ENCODE data around the gene PRRX1. TPM values are rescaled to one million over a fixed set of nuclear protein-coding genes. Genes with fewer than 3 reads are reported as not detected.

PRRX1 gene
- total RNA-seq, 4 donors from 2014 or later, result 1.0 to 30.5 (median 2.2) TPM

DNA sequence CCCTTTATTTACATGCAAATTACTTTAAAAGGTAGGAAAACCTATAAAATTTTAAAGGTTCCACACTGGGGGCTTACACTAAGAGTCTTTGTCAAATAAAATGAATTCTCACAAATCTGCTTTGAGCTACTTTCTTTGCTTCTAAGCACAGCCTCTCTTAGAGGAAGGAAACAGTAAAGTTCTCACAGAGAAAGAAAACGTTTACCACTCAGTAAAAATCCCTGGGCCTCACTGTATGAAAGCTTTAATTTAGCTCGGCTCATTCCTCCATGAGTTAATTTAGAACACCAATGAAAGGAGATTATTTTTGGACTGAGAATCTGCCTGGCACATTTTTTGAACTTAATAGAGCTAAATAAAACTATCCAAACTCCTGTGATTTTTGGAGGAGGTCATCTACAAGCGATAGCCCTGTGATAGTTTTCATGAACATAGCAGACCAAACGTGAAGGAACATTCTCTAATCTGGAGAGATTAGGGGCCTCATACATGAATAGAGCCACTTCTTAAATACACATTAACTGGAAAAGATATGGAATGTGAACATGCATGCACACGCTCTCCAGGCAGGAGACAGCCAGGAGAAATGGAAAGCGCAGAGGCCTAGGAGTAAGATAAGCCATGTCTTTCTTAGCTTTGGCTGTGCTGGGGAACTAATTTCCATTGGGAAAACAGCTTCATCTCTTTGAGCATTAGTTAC, 32.8 kb downstream of the PRRX1 start:
- DNase-seq, result no peak
- no peak overlapping the region for H3K27ac ChIP-seq

GRCh38 chr1:170697316-170697715, 33.4 kb downstream of the PRRX1 start:
- H3K36me3 ChIP-seq, result no peaks in the 10 kb centered on the region
- no peak overlapping the region for H3K27ac ChIP-seq
- TF ChIP-seq CTCF (IDR thresholded peaks at IDR 0.05) (no peak), POLR2A (IDR thresholded peaks at IDR 0.05) (no peak)
- no peak overlapping the region for H3K4me3 ChIP-seq
- H3K4me1 ChIP-seq, result no peaks in the 10 kb centered on the region
- no peaks in the 10 kb centered on the region for H3K27me3 ChIP-seq
- DNase-seq, result no peak
- H3K9me3 ChIP-seq, result no peaks in the 10 kb centered on the region

More for the DNA sequence above, 32.8 kb downstream of the PRRX1 start:
- no peaks in the 10 kb centered on the region for H3K36me3 ChIP-seq
- H3K9me3 ChIP-seq, result no peaks in the 10 kb centered on the region
- no peaks in the 10 kb centered on the region for H3K4me1 ChIP-seq
- H3K4me3 ChIP-seq, result no peak overlapping the region
- no peaks in the 10 kb centered on the region for H3K27me3 ChIP-seq
- TF ChIP-seq POLR2A (IDR thresholded peaks at IDR 0.05), result no peak
- no peak for TF ChIP-seq CTCF (IDR thresholded peaks at IDR 0.05)

DNA sequence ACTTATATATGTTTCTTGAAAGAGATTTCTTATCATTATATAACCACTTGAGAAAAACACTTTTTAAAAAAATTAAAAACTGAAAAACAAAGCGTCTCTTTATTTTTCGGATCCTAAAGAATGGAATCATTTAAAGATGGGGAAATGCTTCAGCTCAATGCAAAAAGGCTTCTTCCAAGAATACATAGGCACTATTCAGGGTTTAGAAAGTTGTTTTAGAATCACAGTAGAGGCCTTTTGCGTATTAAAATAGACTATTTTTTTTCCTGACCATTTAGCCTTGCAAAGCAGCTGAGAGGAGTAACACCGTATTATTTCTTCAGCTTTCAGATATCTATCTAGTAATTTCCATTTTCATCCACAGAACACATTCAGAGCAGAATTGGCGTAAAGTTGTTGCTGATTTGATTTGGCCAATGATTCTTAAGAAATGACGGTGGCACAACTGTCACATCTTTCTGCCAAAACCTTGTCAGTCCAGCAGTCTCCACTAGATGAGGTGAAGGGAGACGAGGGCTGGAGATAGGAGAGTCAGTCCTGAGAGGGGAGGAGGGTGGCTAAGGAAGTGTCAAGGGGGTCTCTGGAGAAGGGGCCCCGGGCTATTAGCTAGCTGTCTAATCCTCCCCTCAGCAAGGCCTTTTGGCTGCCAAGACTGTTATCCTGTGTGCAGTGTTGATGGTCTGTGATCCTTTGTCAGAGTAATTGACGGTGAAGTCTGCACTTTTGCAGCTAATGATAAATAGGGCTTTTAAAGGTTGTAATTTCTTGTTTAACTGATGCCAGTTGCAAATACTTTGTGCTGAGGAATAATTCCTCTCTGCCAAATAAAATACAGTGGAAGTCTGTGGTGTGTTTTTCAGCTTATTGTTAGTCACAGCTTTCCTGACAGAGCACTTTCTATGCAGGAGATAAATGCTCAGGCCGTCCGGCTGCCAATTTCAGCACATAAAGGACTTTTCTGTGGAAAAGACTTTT, 34.7 kb downstream of the PRRX1 start:
- no peaks in the 10 kb centered on the region for H3K9me3 ChIP-seq
- TF ChIP-seq POLR2A (IDR thresholded peaks at IDR 0.05), result no peak
- no peak for TF ChIP-seq CTCF (IDR thresholded peaks at IDR 0.05)
- no peaks in the 10 kb centered on the region for H3K4me1 ChIP-seq
- no peaks in the 10 kb centered on the region for H3K36me3 ChIP-seq
- no peak overlapping the region for H3K27ac ChIP-seq
- H3K4me3 ChIP-seq, result no peak overlapping the region
- no peaks in the 10 kb centered on the region for H3K27me3 ChIP-seq
- DNase-seq, result no peak

GRCh38 chr1:170699696-170700095, 35.8 kb downstream of the PRRX1 start:
- Histone ChIP-seq H3K36me3 (no peaks in the 10 kb centered on the region), H3K4me3 (no peak overlapping the region), H3K4me1 (no peaks in the 10 kb centered on the region), H3K27ac (no peak overlapping the region), H3K9me3 (no peaks in the 10 kb centered on the region), H3K27me3 (no peaks in the 10 kb centered on the region)
- no peak for TF ChIP-seq CTCF (IDR thresholded peaks at IDR 0.05)
- no peak for TF ChIP-seq POLR2A (IDR thresholded peaks at IDR 0.05)
- no peak for DNase-seq

GRCh38 chr1:170700842-170701615, 37.1 kb downstream of the PRRX1 start:
- TF ChIP-seq POLR2A (IDR thresholded peaks at IDR 0.05) (no peak), CTCF (IDR thresholded peaks at IDR 0.05) (no peak)
- Histone ChIP-seq H3K9me3 (no peaks in the 10 kb centered on the region), H3K27ac (no peak overlapping the region), H3K36me3 (no peaks in the 10 kb centered on the region), H3K4me1 (no peaks in the 10 kb centered on the region), H3K4me3 (no peak overlapping the region), H3K27me3 (no peaks in the 10 kb centered on the region)
- no peak for DNase-seq

All from Peyer's patch (tissue), 4 donors.